ENCODE measurements around the gene RAB26. TPM values are rescaled to one million over a fixed set of nuclear protein-coding genes. Genes with fewer than 3 reads are reported as not detected.
A peak's percentile ranks its signal among the peaks of the same experiment; 100 is the strongest.

The RAB26 gene
- total RNA-seq, 6 donors from 2014 or later = 0.30 to 6.8 (median 0.85) TPM; not detected in 2

DNA sequence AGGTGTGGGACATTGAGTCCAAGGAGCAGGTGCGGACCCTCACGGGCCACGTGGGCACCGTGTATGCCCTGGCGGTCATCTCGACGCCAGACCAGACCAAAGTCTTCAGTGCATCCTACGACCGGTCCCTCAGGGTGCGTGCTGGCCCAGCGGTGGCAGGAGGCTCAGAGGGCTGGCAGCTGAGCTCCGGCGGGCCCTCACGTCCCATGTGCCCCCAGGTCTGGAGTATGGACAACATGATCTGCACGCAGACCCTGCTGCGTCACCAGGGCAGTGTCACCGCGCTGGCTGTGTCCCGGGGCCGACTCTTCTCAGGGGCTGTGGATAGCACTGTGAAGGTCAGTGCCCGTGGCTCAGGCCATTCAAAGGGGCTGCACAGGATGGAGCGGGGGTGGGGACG is 27.6 kb downstream of the RAB26 start:
- Histone ChIP-seq H3K4me3 (no peak overlapping the region), H3K9me3 (no peaks in the 10 kb centered on the region), H3K36me3 (peaks cover 8 to 70% (median 61%) of the 10 kb centered on the region in 4 donors), H3K27ac (no peak overlapping the region), H3K4me1 (peaks cover 0 to 18% (median 2%) of the 10 kb centered on the region in 4 donors), H3K27me3 (no peaks in the 10 kb centered on the region)
- DNase-seq (peak in 1 of 2 donors; percentile 81), ATAC-seq (ENCODE audit: low FRiP score in 2 of 2) (no peak)
- 92 to 96% methylated on average over 5 to 8 of the region's 23 CpGs for WGBS, 2 donors
- TF ChIP-seq POLR2AphosphoS5 (IDR thresholded peaks at IDR 0.05) (no peak), POLR2A (IDR thresholded peaks at IDR 0.05) (no peak), EP300 (IDR thresholded peaks at IDR 0.05) (no peak)
- TF ChIP-seq, protein P1, sequence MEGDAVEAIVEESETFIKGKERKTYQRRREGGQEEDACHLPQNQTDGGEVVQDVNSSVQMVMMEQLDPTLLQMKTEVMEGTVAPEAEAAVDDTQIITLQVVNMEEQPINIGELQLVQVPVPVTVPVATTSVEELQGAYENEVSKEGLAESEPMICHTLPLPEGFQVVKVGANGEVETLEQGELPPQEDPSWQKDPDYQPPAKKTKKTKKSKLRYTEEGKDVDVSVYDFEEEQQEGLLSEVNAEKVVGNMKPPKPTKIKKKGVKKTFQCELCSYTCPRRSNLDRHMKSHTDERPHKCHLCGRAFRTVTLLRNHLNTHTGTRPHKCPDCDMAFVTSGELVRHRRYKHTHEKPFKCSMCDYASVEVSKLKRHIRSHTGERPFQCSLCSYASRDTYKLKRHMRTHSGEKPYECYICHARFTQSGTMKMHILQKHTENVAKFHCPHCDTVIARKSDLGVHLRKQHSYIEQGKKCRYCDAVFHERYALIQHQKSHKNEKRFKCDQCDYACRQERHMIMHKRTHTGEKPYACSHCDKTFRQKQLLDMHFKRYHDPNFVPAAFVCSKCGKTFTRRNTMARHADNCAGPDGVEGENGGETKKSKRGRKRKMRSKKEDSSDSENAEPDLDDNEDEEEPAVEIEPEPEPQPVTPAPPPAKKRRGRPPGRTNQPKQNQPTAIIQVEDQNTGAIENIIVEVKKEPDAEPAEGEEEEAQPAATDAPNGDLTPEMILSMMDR (IDR thresholded peaks at IDR 0.05) = no peak

DNA sequence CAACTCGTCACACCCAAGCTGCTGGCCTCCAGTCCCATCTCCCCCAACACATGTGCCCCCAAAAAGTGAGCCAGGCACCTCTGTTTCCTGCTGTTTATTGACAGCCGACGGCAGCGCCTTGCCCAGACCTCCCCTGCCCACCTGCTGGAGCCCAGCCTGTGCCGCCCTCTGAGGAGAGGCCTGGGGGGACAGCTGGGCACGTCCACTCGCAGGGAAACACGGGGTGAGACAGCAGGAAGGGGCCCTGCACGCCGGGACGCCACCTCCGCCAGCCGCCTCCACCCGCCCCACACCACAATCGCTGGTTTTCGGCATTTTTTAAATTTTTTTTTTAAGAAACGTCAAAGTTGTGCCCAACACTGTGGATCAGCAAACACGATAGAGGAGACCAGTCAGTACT is 28.7 kb downstream of the RAB26 start:
- ATAC-seq (ENCODE audit: low FRiP score in 2 of 2) = no peak
- peaks cover 8 to 60% (median 57%) of the 10 kb centered on the region in 4 donors for H3K36me3 ChIP-seq
- H3K4me1 ChIP-seq = peaks cover 0 to 8% (median 0%) of the 10 kb centered on the region in 4 donors
- no peak overlapping the region for H3K27ac ChIP-seq
- no peak overlapping the region for H3K4me3 ChIP-seq
- no peaks in the 10 kb centered on the region for H3K27me3 ChIP-seq
- DNase-seq = peak in 1 of 2 donors; percentile 76
- no peaks in the 10 kb centered on the region for H3K9me3 ChIP-seq
- 90 to 92% methylated on average over 14 to 18 of the region's 18 CpGs for WGBS, 2 donors
- TF ChIP-seq POLR2AphosphoS5 (IDR thresholded peaks at IDR 0.05) = no peak
- TF ChIP-seq POLR2A (IDR thresholded peaks at IDR 0.05) = no peak

DNA sequence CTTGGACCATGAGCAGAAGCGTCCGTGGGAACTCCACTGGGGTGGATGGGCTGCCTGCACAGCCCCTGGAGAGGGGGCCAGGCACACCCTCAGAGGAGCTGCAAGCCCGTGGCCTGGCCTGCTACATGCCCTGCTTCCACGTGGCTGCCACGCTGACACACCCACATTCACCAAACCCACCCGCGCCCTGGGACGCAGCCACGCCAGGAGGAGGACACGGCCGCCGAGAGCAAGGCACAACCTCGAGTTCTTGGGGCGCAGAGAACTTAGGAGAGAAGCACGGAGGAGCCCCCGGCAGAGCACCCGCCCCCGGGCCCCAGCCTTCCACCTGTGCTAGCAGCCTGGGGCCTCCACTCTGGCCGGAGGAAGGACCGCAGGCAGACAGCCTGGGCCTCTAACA is 29.1 kb downstream of the RAB26 start:
- DNase-seq = peak in 1 of 2 donors; percentile 80
- Histone ChIP-seq H3K9me3 (no peaks in the 10 kb centered on the region), H3K27ac (no peak overlapping the region), H3K4me3 (no peak overlapping the region), H3K36me3 (peaks cover 5 to 56% (median 53%) of the 10 kb centered on the region in 4 donors), H3K4me1 (peaks cover 0 to 5% (median 0%) of the 10 kb centered on the region in 4 donors), H3K27me3 (no peaks in the 10 kb centered on the region)
- no peak for ATAC-seq (ENCODE audit: low FRiP score in 2 of 2)
- TF ChIP-seq POLR2A (IDR thresholded peaks at IDR 0.05) (no peak), EP300 (IDR thresholded peaks at IDR 0.05) (no peak), POLR2AphosphoS5 (IDR thresholded peaks at IDR 0.05) (no peak)
- TF ChIP-seq, protein P1 (IDR thresholded peaks at IDR 0.05) = no peak
- 93 to 95% methylated on average over 6 to 19 of the region's 20 CpGs for WGBS, 2 donors

DNA sequence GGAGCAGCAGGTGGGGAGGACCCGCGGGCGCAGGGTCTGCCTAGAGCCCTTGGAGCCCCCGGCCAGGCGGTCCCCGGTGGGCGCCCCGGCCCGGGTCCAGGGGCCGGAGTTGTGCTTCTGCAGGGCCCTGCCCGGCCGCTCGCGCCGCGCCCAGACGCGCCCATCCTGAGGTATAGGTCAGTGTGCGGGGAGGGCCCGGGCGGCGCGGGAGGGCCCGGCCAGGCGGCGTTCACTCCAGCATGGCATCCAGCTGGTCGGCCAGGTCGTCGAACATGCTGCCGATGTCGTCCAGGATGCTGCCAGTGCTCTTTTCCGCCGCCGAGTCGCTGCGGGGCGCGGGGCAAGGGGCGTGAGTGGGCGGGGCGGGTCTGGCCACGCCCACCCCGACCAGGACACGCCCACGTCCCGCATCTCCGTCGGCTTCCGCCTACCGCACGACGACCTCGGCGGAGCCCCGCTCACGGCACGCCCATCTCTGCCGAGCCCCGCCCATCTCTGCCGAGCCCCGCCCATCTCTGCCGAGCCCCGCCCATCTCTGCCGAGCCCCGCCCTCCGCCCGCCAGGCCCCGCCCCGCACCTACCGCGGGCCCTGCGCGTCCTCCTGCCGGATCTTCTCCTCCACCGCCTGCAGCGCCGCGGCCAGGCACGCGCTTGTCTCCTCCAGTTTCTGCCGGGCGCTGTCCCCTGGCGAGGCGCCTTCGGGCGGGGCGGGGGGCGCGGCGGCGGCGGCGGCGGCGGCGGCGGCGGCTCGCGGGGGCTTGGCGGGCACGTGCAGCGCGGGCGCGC is 30.1 kb downstream of the RAB26 start:
- TF ChIP-seq POLR2A (IDR thresholded peaks at IDR 0.05) (no peak), EP300 (IDR thresholded peaks at IDR 0.05) (no peak), POLR2AphosphoS5 (IDR thresholded peaks at IDR 0.05) (no peak)
- TF ChIP-seq, protein P1 (IDR thresholded peaks at IDR 0.05) = no peak
- DNase-seq = peak in 1 of 2 donors; percentile 86
- no peaks in the 10 kb centered on the region for H3K27me3 ChIP-seq
- H3K4me1 ChIP-seq = peaks cover 0 to 5% (median 0%) of the 10 kb centered on the region in 4 donors
- no peaks in the 10 kb centered on the region for H3K9me3 ChIP-seq
- H3K4me3 ChIP-seq = no peak overlapping the region
- H3K27ac ChIP-seq = no peak overlapping the region
- 64 to 66% methylated on average over 14 to 47 of the region's 106 CpGs for WGBS, 2 donors
- ATAC-seq (ENCODE audit: low FRiP score in 2 of 2) = peak in 1 of 2 donors; percentile 51
- peaks cover 5 to 47% (median 44%) of the 10 kb centered on the region in 4 donors for H3K36me3 ChIP-seq

DNA sequence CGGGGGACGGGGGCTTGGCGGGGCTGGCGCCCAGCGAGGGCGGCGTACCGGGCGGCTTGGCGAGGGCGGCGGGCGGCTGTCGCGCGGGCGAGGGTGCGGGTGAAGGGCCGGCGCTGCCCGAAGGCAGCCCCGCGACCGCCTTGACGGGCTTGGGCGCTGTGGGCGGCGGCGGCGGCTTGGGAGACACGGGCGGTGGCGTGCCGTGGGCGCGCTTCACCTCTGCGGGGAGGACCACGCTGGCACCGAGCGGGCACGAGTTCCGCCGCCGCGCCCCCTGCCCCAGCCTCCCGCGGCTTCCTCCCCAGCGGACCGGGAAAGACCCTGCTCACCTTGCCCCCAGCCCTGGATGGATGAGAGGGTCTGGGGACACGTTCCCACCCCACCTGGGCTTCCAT is 30.7 kb downstream of the RAB26 start:
- H3K4me1 ChIP-seq = peaks cover 0 to 5% (median 0%) of the 10 kb centered on the region in 4 donors
- no peak for TF ChIP-seq EP300 (IDR thresholded peaks at IDR 0.05)
- TF ChIP-seq, protein P1 (IDR thresholded peaks at IDR 0.05) = no peak
- no peak for TF ChIP-seq POLR2A (IDR thresholded peaks at IDR 0.05)
- no peak for TF ChIP-seq POLR2AphosphoS5 (IDR thresholded peaks at IDR 0.05)
- peaks cover 5 to 41% (median 38%) of the 10 kb centered on the region in 4 donors for H3K36me3 ChIP-seq
- no peak overlapping the region for H3K4me3 ChIP-seq
- no peaks in the 10 kb centered on the region for H3K9me3 ChIP-seq
- no peak overlapping the region for H3K27ac ChIP-seq
- DNase-seq (peak in 1 of 2 donors; percentile 85), ATAC-seq (ENCODE audit: low FRiP score in 2 of 2) (no peak)
- no peaks in the 10 kb centered on the region for H3K27me3 ChIP-seq
- WGBS, 2 donors = 74% methylated on average over 18 to 20 of the region's 50 CpGs
